MM.1S (cell line): ENCODE results near the gene SYT9.

Source experiments
- DNase-seq: peaks from one replicate; pipeline ENCODE4 v3.0.0-alpha.2; 2015
- H2AFZ ChIP-seq: fragments of 300-600 bp; sonication (generic); 2 replicates; pipeline ENCODE4 v1.6.0; 2016; ENCODE audit warnings: antibody characterized with exemption, low read length
- H3F3A ChIP-seq: fragments of 300-600 bp; sonication (generic); 2 replicates; pipeline ENCODE4 v1.6.1; 2016; ENCODE audit warnings: mild to moderate bottlenecking, antibody characterized with exemption, low read length, moderate library complexity, mixed read lengths; ENCODE audit not compliant: insufficient read depth
- H3K27ac ChIP-seq: fragments of 300-600 bp; sonication (generic); 2 replicates; pipeline ENCODE4 v1.5.1; 2016; ENCODE audit warnings: mild to moderate bottlenecking, low read length
- H3K27me3 ChIP-seq: fragments of 300-600 bp; sonication (generic); replicated peaks from 2 replicates; pipeline ENCODE4 v1.6.0; 2016; ENCODE audit warnings: low read length; ENCODE audit not compliant: insufficient read depth
- H3K36me3 ChIP-seq: fragments of 300-600 bp; sonication (generic); replicated peaks from 2 replicates; pipeline ENCODE4 v1.6.1; 2016; ENCODE audit warnings: mild to moderate bottlenecking, low read length, mixed read lengths; ENCODE audit not compliant: insufficient read depth
- H3K4me1 ChIP-seq: fragments of 300-600 bp; sonication (generic); 2 replicates; pipeline ENCODE4 v1.6.1; 2016; ENCODE audit warnings: low read length, mixed read lengths
- H3K4me2 ChIP-seq: fragments of 300-600 bp; sonication (generic); 2 replicates; pipeline ENCODE4 v1.6.0; 2016; ENCODE audit warnings: low read depth, low read length
- H3K4me3 ChIP-seq: fragments of 300-600 bp; sonication (generic); 2 replicates; pipeline ENCODE4 v1.5.1; 2016; ENCODE audit warnings: low read length, mixed read lengths
- H3K79me2 ChIP-seq: fragments of 300-600 bp; sonication (generic); 2 replicates; pipeline ENCODE4 v1.6.1; 2016; ENCODE audit warnings: mixed run types, low read length, mixed read lengths
- H3K9ac ChIP-seq: fragments of 300-600 bp; sonication (generic); 2 replicates; pipeline ENCODE4 v1.6.1; 2016; ENCODE audit warnings: low read length, mixed read lengths
- H3K9me2 ChIP-seq: fragments of 300-600 bp; sonication (generic); replicated peaks from 2 replicates; pipeline ENCODE4 v1.6.1; 2016; ENCODE audit warnings: mild to moderate bottlenecking, low read length, mixed read lengths; ENCODE audit not compliant: insufficient read depth
- H3K9me3 ChIP-seq: fragments of 300-600 bp; sonication (generic); replicated peaks from 2 replicates; pipeline ENCODE4 v1.6.1; 2016; ENCODE audit warnings: mild to moderate bottlenecking, low read length, mixed read lengths; ENCODE audit not compliant: insufficient read depth
- H4K20me1 ChIP-seq: fragments of 300-600 bp; sonication (generic); 2 replicates; pipeline ENCODE4 v1.6.1; 2016; ENCODE audit warnings: mild to moderate bottlenecking, low read length, moderate library complexity, mixed read lengths; ENCODE audit not compliant: insufficient read depth
- CTCF ChIP-seq: fragments of 300-600 bp; sonication (generic); IDR thresholded peaks from 2 replicates; pipeline ENCODE4 v1.5.1; 2016; ENCODE audit warnings: antibody characterized with exemption, low read length, mixed read lengths
- EZH2 ChIP-seq: fragments of 300-600 bp; sonication (generic); optimal IDR thresholded peaks from 2 replicates; pipeline ENCODE3; 2017; ENCODE audit warnings: low read depth, mild to moderate bottlenecking, antibody characterized with exemption, low read length, mixed read lengths
- EZH2phosphoT487 ChIP-seq: fragments of 300-600 bp; sonication (generic); IDR thresholded peaks from 2 replicates; pipeline ENCODE4 v1.6.1; 2018; ENCODE audit warnings: antibody characterized with exemption, low read length

Gene SYT9

DNA sequence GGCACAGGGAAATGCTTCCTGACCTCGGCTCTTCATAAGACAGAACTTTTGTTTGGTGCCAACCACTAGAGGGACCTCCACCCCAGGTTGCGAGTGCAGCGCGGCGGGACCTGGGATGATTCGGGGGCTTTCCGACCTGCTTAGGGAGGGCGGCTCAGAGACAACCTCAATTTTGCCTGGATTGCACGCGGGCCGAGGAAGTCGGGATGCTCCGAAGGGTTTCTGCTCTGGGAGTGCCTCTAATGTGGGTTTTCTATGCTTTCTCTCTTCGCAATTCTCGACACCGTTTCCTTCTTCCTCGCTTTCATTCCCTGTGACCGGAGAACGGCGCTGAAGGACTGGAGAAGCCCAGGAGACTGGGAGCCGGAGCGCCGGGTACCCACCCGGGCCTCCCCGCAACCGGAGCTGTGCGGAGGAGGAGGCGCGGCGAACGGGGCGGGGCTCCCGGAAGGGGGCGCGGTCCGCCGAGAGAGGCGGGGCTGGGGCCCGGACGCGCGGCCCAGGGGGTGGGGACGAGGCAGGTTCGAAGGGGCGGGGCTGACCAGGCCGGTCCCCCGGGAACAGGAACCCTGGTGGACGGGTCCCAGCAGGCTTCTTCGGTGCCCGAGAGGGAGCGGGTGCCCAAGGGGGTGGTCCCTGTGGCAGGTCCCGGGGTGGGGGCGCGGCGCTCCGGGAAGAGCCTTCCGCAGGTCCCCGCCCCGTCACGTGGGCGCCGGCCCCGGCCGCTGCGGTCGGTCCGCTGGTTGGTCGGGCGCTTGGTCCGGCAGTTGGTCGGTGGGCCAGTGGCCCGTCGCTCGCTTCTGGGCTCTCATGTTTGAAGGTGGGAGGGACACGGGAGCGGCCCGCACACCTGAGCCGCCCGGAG, 261.8 kb downstream of the SYT9 start, which contains the start of gene PPFIBP2:
Gene PPFIBP2 (plus strand): TSS at position 766 of the 865 bp plus-strand sequence. CDS start 35,477 bp downstream, outside the sequence.
- H3K9me2 ChIP-seq, result no peaks in the 10 kb centered on the region
- H3K4me2 ChIP-seq, result peak within 1 kb of the TSS; percentile 95
- H3K9me3 ChIP-seq, result no peaks in the 10 kb centered on the region
- H3K36me3 ChIP-seq, result no peaks in the 10 kb centered on the region
- no peaks in the 10 kb centered on the region for H3K27me3 ChIP-seq
- TF ChIP-seq EZH2phosphoT487, result no peak
- peak; percentile 76 for TF ChIP-seq CTCF
- H4K20me1 ChIP-seq, result no peaks in the 10 kb centered on the region
- H3F3A ChIP-seq, result peaks cover 24% of the 10 kb centered on the region
- peak within 1 kb of the TSS; percentile 74 for H2AFZ ChIP-seq
- H3K4me3 ChIP-seq, result peak within 1 kb of the TSS; percentile 82
- peak within 1 kb of the TSS; percentile 89 for H3K9ac ChIP-seq
- peak; percentile 74 for DNase-seq
- H3K79me2 ChIP-seq, result peaks cover 29% of the 10 kb centered on the region
- H3K27ac ChIP-seq, result peak within 1 kb of the TSS; percentile 96
- peaks cover 27% of the 10 kb centered on the region for H3K4me1 ChIP-seq

DNA sequence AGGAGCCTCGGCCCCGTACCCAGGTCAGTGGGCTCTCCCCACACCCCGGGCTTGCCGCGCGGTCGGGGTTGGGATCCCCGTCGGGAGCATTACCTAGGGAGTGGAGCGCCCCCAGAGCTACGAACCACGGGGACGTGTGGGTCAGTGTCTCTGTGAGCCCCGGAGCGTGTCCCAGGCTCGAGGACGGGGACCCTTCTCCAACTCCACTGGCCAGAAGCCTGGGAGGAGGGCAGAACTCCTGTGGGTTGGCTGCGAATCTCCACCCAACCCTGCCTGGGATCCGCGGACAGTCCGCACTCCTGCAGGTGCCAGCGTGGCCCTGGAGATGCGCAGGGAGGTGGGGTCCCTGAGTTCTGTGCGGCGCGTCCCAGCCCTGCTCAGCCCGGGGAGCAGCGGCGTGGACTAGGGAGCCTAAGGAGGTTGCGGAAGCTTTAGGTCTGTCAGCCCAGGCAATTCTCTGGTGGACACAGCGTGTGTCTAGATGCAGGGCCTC, 262.4 kb downstream of the SYT9 start:
- Histone ChIP-seq H3K9me2 (no peaks in the 10 kb centered on the region), H3K9me3 (no peaks in the 10 kb centered on the region), H3K4me3 (peak overlapping the region; percentile 82), H2AFZ (peak overlapping the region; percentile 74), H3F3A (peaks cover 24% of the 10 kb centered on the region), H3K4me1 (peaks cover 30% of the 10 kb centered on the region), H3K4me2 (peak overlapping the region; percentile 95), H3K27me3 (no peaks in the 10 kb centered on the region), H4K20me1 (no peaks in the 10 kb centered on the region), H3K9ac (peak overlapping the region; percentile 89), H3K79me2 (peaks cover 34% of the 10 kb centered on the region), H3K27ac (peak overlapping the region; percentile 96; the same call in 1 of the 2 replicates), H3K36me3 (no peaks in the 10 kb centered on the region)
- TF ChIP-seq EZH2, result no peak
- 0 out of 2 replicates have a peak, but pooled peaks have one; percentile 2 for TF ChIP-seq CTCF
- no peak for TF ChIP-seq EZH2phosphoT487
- peak; percentile 10 for DNase-seq

DNA sequence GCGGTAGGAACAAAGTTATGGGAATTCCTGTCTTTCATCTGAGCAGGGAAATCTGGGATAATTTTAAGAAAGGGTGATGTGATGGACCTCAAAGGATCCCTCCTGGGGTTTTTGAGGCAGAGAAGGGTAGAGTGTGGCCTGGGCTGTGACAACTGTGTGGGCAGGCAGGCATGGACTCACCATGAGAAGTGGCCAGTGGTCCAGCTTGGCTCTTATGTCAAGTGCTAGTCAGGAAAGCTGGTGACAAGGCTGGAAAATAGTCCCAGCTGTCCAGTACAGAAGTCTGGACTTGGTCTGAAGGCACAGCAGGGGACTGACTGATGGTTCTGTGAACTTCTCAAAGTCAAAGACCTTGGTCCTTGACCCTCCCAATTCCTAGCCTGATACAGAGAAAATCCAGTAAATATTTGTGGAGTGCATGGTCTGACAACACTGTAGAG, 263.8 kb downstream of the SYT9 start:
- Histone ChIP-seq H3K27me3 (no peaks in the 10 kb centered on the region), H3K4me2 (no peak overlapping the region), H3K27ac (no peak overlapping the region), H3K36me3 (no peaks in the 10 kb centered on the region), H3K9ac (no peak overlapping the region), H3K9me3 (no peaks in the 10 kb centered on the region), H3K79me2 (peaks cover 34% of the 10 kb centered on the region), H3K9me2 (no peaks in the 10 kb centered on the region), H3K4me3 (no peak overlapping the region), H4K20me1 (no peaks in the 10 kb centered on the region), H3K4me1 (peaks cover 42% of the 10 kb centered on the region), H2AFZ (no peak overlapping the region), H3F3A (peaks cover 30% of the 10 kb centered on the region)
- no peak for DNase-seq
- TF ChIP-seq EZH2 (no peak), EZH2phosphoT487 (no peak), CTCF (no peak)
